HG03280 (cell line): ENCODE results near the gene MVD.
"Not testable (repeated sequence)": the region's sequence is repeated elsewhere in the genome, so short reads cannot be mapped to it uniquely, and the experiment has no call there.

Experiments
- ATAC-seq: cut with Tn5 transposase; IDR thresholded peaks from one replicate; pipeline ENCODE4 v1.9.1; 2021; ENCODE audit warnings: mild to moderate bottlenecking, moderate library complexity; ENCODE audit not compliant: unreplicated experiment

Gene MVD

GRCh38 chr16:88681709-88682451 is 19.0 kb upstream of the MVD start:
- peak; percentile 62 for ATAC-seq

DNA sequence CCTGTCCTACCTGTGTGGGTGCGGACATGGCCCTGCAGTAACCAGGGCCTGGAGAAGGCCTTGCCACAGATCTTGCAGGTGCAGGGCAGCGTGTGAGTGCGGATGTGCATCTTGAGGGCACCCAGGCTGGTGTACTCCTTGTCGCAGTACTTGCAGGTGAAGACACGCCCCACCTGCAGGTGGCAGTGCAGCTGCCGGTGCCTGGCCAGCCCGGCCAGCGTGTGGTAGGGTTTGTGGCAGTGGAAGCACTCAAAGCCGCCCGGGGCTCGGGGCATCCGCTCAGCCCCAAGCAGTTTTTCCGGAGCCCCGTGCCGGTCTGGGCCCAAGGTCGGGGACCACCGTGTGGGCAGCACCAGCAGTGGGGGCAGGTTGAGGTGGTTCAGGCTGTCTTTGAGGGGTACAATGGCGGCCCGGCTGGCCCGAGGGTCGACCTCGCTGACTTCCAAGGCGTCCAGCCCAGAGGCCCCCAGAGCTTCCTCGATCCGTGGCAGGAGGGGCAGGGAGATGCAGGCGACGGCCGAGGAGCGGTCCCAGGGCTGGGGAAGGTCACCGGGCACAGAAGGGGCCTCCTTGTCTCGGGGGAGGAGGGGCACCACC is 18.3 kb upstream of the MVD start:
- ATAC-seq, result peak; percentile 34

- ATAC-seq, result no peak
Observed at GRCh38 chr16:88680554-88681083, 17.7 kb upstream of the MVD start.

GRCh38 chr16:88678224-88678979 is 15.5 kb upstream of the MVD start:
- no peak for ATAC-seq

DNA sequence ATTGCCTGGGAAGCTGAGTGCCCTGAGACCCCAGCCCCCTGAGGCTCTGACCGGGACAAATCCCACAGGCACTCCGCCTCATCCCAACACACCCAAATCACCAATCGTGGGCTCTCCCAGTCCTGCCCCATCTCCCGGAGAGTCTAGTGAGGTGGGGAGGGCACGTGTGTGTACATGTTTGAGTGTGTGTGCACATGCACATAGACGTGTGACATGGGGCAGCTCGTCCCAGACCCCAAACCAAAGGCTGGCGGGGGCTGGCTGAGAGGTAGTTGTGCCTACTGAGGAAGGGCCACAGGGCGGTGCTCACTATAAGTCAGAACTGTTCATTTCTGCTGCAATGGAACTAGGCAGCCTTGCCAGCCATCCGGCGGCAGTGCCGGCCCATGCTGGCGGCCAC is 14.8 kb upstream of the MVD start:
- ATAC-seq, result no peak

GRCh38 chr16:88676502-88677242 is 13.8 kb upstream of the MVD start:
- ATAC-seq, result no peak

DNA sequence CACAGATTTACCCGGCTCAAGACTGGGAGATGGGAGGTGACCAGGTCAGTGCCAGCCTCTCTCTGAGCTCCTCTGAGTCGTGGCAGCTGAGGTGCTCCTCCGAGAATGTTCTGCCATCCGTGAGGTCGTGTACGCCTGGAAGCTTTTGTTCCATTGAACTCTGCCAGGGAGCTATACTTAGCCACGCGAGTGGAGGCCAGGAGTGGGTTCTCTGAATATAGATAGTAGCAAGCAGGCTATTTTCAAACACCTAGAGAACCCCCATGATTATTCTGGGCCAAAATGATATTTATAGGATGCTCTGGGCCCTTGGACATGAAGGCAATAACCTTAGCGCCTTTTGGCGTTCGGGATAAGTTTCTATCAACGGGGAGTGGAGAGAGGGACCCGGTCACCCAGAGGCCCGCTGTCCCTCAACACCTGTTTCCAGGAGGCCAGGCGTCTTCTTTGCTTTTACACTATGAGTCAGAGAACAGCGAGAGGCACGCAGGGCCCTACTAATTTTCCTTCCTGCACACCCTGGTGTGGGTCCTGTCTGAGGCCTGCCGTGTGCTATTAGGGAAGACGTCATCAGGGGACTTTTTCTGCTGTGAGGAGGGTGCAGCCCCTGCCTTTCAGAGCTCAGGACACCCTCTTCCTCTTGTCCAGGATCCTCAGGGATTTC is 11.0 kb upstream of the MVD start:
- ATAC-seq, result no peak

GRCh38 chr16:88672776-88673175 is 9.9 kb upstream of the MVD start:
- ATAC-seq, result no peak

- ATAC-seq, result no peak
Observed at GRCh38 chr16:88671806-88672205, 8.9 kb upstream of the MVD start.

- no peak for ATAC-seq
Observed at GRCh38 chr16:88669980-88670379, 7.1 kb upstream of the MVD start.

- ATAC-seq, result not testable (repeated sequence)
Observed at GRCh38 chr16:88669493-88669892, 6.6 kb upstream of the MVD start.

DNA sequence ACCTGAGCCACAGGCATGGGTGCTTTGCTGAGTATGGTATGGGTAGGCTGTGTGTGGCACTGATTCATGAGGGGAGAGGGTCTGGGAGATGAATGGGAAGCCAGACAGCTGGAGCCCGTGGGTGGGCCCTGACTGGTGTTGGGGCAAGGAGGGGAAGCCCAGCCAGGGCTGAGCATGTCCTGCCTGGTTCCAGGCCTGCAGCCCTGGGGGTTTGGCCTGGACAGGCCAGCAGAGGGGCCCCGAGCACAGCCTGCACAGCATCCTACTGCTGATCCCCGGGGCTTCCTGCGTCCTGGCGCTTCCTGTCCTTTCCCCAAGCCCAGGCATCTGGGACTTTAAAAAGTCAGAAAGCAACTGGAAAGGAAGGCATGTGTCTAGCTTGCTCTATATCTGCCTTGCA is 4.6 kb upstream of the MVD start:
- no peak for ATAC-seq

GRCh38 chr16:88665570-88665969 is 2.7 kb upstream of the MVD start:
- ATAC-seq, result no peak

- no peak for ATAC-seq
Observed at GRCh38 chr16:88665148-88665547, 2.3 kb upstream of the MVD start.

- ATAC-seq, result no peak
Observed at GRCh38 chr16:88662222-88662842, 559 bp downstream of the MVD start.

DNA sequence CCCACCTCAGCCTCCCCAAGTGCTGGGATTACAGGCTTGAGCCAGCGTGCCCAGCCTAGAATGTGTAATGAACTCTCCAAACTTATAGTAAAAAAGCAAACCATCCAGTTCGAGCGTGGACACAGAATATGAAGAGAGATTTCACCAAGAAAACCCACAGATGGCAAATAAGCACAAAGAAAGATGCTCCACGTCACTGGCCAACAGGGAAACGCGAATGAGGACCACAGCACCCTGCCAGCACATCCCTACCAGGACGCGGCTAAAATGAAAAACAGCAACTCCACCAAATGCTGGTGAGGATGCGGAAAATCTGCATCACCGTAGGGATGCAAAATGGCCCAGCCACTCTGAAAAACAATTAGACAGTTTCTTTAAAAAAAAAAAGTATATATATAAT is 1.4 kb downstream of the MVD start:
- ATAC-seq, result no peak

DNA sequence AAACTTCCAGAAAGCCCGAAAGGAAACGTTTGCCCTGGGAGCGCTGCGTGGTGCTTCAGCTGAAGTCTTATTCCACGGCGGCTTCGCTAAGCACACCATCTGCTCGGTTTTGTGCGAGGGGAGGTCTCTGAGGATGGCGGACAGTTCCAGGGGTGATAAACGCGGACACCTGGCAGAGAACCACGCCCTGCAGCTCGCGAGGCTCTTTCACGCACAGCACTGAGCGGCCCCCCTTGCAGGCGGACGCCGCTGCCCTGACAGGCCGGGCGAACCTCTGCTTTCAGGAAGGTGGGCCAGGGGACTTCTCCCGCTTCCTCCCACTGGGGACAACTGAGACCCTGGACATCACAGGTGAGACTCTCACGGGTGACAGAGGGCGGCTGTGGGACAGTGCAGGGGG is 3.7 kb downstream of the MVD start:
- no peak for ATAC-seq

GRCh38 chr16:88658714-88659113 is 4.2 kb downstream of the MVD start:
- ATAC-seq, result no peak

- no peak for ATAC-seq
Observed at GRCh38 chr16:88657371-88657770, 5.5 kb downstream of the MVD start.

DNA sequence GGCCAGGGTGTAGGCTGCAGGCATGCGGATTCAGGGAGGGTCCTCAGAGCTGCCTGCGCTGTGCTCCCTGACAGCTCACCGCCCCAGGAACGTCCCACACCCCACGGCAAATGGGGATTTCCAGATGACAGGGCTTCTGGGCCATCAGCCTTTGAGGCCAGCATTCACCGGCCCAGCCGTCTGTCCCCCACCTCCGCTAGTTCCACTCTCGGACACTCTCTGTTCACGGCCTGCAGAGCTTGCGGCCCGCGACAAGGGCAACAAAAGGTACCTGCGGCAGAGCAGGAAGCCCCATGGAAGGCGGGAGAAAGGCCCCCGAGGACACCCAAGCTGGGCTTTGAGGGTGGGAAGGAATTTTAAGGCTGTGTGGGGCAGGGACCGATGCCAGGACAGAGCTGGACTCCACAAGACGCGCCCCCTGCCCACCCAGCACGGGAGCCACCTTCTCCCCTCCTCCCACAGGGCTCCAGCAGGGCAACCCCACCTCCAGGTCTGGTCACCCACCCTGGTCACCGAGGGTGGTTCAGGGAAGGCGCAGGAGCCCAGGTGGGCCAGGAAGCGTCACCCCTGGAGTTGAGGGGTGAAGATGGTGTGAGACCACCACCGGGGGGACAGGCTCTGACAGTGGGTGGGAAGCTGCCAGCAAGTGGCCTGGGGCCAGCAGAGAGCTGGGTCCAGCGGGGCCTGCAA is 6.5 kb downstream of the MVD start:
- ATAC-seq, result no peak
